ENCODE measurements around the gene INPP5B. TPM values are rescaled to one million over a fixed set of nuclear protein-coding genes. Genes with fewer than 3 reads are reported as not detected.

Gene INPP5B
- total RNA-seq, 1 donor from 2014 or later: 38.1 TPM

DNA sequence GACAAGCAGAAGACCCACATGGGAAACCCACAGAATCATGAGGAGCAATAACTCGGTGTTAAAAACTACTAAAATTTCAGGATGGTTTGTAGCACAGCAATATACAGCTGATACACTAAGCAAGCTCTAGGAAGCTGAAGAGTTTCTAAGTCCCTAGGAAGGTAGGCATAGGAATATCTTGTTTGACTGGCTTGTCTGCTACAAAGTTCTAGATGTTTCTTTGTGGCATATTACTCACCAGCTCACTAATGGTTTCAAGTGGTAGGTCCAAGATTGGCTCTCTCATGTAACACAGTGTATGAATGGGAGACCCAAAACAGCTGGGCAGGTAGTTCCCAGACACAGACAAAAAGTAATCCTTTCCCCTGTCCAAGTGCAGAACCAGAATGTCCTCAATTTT is 74.2 kb downstream of the INPP5B start:
- DNase-seq (ENCODE audit: low spot score): no peak

DNA sequence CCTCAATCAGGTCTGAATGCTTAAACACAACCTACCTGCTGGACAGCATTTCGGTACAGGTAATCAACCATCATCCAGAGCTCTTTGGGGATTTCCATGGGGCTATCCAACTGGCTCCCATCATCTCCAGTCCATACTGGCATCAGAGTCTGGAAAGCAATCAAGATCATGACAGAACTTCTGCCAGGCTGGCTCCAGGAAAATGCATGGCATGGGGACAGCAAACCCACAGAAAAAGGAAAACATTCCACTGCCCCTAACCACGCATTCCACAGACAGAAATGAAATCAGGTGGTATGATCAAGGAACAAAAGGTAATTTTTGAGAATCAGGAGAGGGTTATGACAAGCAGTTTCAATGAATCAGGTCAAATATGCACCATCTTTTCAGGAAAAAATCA is 78.4 kb downstream of the INPP5B start:
- DNase-seq (ENCODE audit: low spot score): no peak

DNA sequence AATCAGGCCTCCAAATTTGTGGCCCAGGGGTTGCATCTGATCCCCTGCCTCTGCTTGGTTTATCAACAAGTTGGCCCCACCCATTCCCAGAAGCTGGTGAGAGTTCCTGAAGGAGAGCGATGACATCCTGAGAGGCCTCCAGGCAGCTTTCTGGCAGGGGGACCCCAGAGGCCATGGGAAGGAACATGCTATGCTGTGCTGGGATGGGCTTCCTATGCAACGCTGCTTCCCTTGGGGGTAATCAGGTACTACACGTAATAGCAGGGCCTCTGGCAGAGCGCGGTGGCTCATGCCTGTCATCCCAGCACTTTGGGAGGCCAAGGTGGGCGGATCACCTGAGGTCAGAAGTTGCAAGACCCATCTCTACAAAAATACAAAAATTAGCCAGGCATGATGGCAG is 79.1 kb downstream of the INPP5B start:
- DNase-seq (ENCODE audit: low spot score): no peak

DNA sequence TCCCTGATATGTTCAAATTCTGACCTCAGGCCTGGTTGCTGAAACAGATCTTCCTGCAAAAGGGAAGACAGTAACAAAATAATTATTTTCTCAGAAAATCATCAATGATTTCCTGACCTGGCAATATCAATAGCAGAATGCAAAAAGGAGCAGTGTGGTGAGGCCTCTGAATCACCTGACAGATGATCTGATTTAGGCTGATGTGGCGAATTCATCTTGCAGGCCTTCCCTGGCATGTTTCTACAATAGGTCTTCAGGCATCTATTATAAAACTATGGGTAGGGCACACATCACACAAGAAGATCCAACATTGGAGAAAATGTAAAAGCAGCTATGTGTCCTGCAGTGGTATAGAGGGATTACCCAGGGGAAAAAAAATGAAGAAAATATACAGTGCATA is 80.4 kb downstream of the INPP5B start:
- DNase-seq (ENCODE audit: low spot score): no peak

DNA sequence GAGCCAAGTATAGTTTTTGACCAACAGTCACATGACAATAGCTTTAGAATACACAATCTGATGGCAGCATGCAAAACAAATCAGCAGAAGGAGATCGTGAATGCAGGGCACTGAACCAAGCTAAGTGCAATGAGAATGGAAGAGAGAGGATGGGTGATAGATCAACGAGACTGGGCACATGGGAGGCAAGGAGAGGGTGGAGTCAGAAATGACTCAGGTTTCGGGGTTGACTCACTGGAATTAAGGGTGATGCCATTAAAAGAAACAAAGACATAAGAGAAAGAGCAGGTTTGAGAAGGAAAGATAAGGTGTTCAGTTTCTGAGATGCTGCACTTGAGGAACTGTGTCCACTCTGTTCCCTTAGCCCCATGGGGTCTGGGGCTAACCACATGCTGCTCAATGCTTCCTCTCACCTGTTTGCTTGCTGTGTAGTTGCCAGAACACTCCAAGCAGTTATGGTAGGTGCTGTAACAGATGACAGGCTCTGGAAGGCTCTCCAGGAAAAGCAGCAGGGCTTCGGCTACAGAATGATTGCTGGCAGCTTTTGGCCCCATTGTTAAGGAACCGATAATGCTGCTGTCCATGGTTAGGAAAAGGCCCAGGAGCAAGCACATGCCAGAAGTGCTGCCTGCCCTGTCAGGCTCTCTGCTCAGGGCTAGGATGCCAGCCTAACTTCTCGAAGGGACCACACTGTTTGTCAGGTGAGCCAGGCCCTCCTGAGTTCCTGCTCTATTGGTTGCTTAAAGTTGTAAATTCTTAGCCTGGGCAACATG is 81.3 kb downstream of the INPP5B start:
- DNase-seq (ENCODE audit: low spot score): no peak

DNA sequence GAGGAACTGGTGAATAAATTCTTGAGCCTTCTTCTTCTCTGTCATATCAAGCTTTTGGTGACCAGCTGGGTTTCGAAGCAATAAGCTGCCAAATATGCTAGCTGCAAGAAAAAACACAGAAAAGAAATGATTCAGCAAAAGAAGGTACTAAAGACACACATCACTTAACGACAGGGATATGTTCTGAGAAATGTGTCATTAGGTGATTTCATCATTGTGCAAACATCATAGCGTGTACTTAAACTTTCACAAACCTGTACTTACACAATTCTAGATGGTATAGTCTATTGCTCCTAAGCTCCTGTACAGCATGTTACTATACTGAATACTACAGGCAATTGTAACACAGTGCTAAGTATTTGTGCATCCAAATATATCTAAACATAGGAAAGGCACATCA is 84.5 kb downstream of the INPP5B start:
- DNase-seq (ENCODE audit: low spot score): no peak

DNA sequence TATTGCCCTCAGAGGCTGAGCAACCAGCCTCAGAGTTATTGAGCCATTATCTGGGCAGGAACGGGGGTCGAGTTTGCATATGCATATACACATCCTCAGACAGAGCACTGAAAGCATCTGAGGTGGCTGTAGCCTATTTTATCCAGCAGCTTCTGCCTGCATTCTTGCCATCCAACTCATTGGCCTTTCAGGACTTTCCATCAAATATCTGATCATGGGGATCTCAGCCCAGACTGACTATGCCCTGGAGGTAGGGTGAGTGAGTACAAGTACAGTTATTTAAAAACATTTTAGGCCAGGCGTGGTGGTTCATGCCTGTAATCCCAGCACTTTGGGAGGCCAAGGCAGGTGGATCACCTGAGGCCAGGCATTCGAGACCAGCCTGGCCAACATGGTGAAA is 85.7 kb downstream of the INPP5B start:
- no peak for DNase-seq (ENCODE audit: low spot score)

DNA sequence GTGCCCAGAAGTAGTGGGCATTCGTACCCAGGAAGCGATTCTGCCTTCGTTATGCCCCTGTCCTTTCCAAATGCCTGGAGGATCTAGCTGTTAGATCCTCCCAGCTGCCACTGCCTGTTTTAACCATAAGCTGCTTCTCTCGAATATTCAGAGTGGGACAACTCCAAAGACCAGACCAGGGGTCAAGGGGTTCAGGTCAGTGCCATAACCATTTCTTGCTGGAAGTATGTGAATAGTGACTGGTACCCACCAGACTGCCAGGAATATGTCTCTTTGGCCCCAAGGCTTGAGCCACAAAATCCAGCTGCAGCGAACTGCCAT is 86.5 kb downstream of the INPP5B start:
- no peak for DNase-seq (ENCODE audit: low spot score)

DNA sequence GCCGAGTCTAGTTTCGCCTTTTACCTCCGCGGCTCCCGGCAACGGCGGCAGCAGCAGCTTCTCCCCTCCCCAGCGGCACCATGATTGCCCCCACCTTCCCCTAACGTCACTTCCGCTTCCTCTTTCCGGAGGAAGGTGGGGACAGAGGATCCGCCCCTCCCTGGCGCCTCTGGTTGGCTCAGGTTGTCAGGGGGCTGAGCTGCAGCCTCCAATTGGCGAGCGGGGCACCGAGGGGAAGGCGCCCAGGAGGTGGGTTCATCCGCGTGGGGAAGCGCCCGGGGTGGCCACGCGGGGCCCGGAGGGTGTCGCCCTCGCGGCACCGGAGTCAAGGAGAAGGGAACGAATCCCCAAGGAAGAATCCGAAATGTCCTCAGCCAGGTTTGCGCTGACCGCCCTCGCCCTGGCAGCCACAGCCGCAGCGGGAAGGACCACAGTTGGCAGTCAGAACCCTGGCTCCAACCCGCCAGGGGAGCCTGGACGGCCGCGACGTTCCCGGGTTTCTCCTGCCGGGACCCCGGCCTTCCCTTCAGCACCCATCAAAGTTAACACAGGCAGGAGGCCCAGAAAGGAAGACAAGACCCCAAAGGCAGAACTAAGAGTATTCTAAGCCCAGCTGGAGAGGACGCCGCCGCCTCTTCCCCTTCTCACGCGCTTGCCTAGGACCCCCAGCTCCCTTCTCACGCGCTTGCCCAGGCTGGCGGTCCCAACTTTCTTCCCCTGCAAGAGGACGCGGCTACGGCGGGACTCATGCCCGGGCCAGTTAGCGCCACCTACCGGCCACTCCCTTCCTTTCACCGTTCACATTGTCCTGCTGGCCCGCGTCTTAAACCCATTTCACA is 87.1 kb downstream of the INPP5B start, which contains the start of gene MTF1:
TSS of gene MTF1 (minus strand) at position 86 of the 839 bp plus-strand sequence. CDS start 1,934 bp downstream, outside the sequence.
- DNase-seq (ENCODE audit: low spot score): peak; percentile 98

DNA sequence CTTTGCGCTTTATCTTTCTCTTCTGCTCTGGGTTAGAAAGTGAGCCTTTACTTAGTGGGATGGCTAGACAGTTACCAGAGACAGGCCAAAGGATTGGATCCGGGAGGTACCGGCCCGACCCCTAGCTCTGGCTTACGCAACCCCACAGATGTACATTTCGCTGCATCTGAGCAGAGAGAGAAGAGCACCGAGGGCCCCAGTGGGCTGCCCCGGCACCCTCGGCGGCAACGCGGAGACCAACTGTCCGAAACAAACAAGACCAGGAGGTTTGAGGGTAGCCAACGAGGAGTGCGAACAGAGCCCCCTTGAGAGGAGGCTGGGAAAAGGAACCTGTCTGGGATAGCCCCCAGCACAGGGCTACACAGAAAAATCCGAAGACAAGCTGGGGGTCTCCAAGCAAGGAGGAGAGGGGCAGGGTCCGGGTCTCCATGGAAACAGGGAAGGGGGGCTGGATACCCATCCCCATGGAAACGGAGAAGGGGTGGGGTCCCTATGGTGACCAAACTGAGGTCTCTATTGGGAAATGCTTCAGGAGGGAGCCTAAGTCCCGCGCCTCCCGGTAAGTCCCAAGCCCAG is 87.8 kb downstream of the INPP5B start:
- DNase-seq (ENCODE audit: low spot score): no peak

DNA sequence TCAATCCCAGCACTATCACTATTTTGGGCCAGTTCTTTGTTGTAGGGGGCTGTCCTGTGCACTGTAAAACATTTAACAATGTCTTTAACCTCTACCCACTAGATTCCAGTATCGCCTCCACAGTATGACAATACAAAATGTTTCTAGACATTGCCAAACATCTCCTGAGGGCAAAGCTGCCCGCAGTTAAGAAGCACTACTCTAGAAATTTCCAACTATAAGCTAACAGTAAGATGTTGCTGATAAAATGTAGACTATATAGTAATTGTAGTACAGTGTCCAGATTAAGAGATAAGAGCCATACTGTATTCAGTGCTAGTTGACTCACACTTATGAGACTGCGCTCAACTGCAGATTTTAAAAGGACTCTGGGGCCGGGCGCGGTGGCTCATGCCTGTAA is 92.4 kb downstream of the INPP5B start:
- DNase-seq (ENCODE audit: low spot score): no peak

DNA sequence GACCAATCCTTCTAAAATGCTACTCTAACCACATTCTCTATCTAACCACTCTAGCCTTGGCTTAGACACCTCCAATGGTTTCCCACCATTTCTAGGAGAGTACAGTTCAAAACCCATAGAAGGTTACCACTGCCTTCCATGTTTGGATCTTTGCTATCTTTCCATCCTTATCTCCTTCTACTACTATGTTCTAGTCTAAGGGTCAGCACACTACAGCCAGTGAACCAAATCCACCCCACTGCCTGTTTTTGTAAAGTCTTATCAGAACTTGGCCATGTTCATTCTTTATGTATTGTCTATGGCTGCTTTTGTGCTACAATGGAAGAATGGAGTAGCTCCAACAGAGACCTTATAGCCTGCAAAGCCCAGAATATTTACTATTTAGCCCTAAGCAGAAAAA is 93.7 kb downstream of the INPP5B start:
- no peak for DNase-seq (ENCODE audit: low spot score)

DNA sequence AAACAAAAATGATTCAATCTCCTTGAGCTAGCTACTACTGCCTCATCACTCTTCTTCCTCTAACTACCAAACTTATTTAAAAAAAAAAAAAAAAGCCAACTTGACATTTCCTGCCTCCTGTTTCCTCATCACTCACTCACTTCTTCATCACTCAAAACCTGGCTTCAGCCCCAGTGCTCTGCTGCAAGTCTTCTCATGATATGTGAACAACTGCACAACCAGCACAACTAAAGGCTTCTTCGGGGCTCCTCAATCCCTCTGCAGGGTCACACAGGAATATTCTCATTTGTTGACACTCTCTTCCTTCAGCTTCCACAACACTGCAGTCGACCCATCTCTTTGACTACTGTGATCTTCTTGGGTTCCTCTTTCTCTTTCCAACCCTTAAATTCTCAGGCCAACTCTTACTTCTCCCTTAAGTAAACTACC is 95.1 kb downstream of the INPP5B start:
- DNase-seq (ENCODE audit: low spot score): no peak

DNA sequence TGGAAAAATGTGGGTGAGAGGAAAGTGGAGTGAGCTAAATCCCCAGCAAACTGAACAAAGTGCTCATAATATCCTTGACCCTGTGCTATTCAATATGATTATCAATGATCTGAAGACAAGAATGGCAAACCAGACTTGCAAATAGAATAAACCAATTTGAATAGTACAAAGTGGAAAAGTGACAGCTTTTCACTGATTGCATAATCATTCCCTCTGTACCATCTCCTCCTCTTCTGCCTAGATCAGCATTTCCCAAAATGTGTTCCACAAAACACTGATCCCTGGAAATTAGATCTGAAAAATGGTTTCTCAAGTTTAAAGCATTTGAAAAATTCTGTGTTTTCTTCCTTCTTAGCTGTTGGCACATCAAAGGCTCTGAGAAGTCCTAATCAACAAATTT is 95.6 kb downstream of the INPP5B start:
- no peak for DNase-seq (ENCODE audit: low spot score)

DNA sequence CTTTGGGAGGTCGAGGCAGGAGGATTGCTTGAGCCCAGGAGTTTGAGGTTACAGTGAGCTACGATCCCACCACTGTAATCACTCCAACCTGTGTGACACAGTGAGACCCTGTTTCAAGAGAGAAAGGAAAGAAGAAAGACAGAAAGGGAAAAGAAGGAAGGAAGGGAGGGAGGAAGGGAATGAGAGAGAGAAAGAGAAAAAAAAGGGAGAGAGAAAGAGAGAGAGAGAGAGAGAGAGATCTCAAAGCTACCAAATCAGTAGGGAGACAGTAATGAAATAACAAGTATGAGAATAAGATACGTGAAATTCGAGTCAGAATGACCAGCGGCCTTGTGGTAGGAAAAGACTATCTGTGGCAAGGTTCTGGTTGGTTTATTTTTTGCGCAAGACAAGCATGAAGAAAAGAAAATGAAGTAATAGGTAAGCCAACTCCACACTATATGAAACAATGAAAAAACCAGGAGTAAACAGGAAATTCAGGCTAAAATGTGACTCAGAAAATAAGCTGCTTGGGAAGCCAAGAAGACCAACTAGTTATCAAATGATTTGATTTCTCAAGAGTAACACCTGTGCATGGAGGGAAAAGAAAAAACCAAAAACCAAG is 96.4 kb downstream of the INPP5B start:
- no peak for DNase-seq (ENCODE audit: low spot score)

DNA sequence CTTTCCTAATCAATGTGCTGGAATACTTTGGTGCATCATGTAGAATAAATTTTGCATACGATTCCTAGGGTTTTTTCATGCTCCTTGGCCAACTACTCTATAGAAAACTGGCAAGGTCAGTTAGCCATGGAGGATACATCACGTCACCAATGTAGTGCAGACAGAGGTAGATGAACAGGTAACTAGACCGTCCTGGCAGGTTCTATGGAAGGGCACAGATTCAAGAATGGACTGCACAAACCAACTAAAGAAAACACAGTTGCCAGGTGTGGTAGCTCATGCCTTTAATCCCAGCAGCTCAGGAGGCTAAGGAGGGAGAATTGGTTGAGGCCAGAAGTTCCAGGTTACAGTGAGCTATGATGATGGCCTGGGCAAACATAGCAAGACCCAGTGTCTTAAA is 97.4 kb downstream of the INPP5B start:
- no peak for DNase-seq (ENCODE audit: low spot score)

DNA sequence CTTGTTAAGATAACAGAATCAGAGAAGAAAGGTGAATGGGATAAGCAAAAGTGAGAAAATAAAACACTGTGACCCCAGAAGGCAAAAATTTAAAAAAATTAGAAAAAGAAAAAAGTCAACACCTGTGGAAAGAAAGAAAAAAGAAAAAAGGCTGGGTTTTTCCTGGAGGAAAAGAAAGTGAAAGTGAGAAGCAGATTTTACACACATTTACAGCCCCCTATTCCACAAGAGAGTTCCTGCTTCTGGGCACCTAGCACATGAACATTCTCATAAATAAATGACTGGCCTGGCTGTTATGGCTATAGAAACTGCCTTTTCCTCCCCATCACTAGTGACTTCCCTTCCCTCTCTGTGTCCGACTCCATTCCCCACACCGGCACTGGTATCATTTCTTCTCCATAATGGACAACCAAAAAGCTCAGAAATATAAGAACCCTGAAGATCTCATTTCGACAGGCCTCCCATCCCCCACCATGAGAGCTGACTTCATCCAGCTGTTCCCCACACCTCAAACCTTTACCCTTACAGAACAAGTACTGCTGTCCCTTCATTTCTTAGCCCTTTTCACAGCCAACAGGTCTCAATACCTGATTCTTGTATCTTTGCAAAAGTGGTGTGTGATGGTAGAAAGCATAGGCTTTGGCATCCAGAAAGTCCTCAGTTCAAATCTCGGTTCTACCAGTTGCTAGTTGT is 100.1 kb downstream of the INPP5B start:
- no peak for DNase-seq (ENCODE audit: low spot score)

DNA sequence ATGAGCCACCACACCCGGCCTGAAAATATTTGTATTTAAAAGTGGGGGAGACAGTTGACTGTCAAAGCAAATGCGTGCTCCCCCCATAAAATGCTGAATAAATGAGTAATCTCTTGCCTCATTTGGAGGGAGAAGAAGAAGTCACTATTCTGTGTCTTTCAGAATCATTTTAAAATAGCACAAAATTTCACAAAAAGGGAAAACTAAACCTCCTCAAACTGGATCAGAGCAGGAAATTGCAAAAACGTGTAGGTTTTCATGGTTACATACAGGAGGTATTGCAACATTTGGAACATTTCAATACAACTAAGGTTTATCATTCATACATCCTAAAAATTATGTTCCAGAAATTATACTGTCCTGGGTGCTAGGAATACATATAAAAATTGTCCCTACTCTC is 101.1 kb downstream of the INPP5B start:
- DNase-seq (ENCODE audit: low spot score): no peak

DNA sequence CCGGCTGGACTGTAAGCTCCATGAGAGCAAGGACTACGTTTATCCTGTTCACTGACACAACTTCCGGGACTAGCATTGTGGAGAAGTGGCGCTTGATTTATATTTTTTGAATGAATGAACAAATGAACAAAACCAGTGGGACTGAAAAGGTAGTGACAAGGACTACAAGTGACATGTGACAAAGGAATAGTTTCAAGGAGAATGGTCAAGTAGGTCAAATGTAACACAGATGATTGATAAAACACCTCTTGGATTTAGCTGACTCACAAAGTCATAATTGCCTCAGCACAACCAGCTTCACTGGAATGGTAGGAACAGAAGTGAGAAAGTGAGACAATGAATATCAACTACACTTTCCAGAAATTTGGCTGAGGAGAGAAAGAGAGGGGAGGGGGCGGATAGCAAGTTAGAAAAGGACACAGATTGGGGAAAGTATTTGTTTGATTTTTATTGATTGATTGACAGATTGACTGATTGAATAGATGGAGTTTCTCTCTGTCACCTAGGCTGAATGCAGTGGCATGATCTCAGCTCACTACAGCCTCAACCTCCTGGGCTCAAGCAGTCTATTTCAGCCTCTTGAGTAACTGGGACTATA is 101.7 kb downstream of the INPP5B start:
- no peak for DNase-seq (ENCODE audit: low spot score)

DNA sequence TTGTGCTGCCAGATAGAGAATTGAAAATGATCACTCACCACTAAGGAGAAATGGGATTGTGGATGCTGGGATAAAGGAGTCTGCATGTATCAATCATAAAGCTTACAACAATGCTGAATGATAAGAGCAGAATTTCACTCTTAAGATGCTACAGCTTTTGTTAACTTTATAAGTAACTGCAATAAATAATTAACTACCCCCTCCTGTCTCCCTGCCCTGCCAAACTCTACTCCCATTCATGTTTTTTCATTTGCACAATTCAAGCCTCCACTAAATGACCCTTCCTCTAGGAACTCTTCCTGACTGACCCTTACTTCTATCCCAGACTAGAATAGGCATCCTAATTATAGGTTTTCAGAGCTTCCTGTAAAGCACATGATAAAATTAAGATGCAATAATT is 102.3 kb downstream of the INPP5B start:
- DNase-seq (ENCODE audit: low spot score): no peak

DNA sequence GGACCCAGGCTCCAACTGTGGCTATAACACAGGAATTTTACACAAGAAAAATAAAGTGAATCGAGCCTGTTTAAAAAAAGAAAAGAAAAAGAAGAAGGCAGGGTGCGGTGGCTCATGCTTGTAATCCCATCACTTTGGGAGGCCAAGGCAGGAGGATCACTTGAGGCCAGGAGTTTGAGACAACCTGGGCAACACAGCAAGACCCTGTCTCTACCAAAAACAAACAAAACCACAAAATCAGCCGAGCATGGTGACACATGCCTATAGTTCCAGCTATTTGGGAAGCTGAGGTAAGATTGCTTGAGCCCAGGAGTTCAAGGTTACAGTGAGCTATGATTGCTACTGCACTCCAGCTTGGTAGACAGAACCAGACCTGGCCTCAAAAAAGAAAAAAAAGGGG is 105.2 kb downstream of the INPP5B start:
- DNase-seq (ENCODE audit: low spot score): no peak
